HG03175 (cell line): ENCODE data around the gene HUWE1.

Experiments
- ATAC-seq: cut with Tn5 transposase; IDR thresholded peaks from one replicate; pipeline ENCODE4 v1.9.1; 2021; ENCODE audit warnings: mild to moderate bottlenecking, moderate library complexity; ENCODE audit not compliant: unreplicated experiment

Gene HUWE1

DNA sequence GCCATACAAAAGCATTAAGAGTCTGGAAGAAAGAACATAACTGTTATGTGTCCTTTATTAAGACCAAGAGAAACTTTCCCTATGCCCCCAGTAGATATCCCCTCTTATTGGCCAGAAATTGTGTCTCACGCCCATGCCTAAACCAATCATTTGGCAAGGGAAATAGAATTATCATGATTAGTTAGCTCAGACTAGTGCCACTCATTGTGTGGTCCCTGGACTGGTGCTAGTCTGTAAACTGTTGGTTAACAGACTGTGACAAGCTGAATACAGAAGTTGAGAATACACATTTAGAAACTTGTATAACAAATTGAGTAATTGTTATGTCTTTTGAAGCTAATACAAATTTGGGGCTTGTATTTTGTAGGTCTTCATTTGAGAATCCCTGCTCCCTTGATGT, 8.1 kb upstream of the HUWE1 start:
- ATAC-seq = no peak

DNA sequence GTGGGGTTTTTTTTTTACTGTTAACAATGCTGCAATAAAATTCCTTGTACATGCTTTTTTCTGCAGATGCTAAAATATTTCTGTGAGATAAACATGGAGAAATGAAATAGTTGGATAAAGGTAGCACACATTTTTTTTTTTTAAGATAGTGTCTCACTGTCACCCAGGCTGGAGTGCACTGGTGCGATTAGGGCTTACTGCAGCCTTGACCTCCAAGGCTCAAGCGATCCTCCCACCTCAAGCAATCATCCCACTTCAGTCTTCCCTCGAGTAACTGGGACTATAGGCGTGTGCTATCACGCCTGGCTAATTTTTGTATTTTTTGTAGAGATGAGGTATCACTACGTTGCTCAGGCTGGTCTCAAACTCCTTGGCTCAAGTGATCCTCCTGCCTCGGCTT, 1.8 kb upstream of the HUWE1 start:
- no peak for ATAC-seq

- no peak for ATAC-seq
These were observed 808 bp downstream of the HUWE1 start for GRCh38 chrX:53685711-53686110.

DNA sequence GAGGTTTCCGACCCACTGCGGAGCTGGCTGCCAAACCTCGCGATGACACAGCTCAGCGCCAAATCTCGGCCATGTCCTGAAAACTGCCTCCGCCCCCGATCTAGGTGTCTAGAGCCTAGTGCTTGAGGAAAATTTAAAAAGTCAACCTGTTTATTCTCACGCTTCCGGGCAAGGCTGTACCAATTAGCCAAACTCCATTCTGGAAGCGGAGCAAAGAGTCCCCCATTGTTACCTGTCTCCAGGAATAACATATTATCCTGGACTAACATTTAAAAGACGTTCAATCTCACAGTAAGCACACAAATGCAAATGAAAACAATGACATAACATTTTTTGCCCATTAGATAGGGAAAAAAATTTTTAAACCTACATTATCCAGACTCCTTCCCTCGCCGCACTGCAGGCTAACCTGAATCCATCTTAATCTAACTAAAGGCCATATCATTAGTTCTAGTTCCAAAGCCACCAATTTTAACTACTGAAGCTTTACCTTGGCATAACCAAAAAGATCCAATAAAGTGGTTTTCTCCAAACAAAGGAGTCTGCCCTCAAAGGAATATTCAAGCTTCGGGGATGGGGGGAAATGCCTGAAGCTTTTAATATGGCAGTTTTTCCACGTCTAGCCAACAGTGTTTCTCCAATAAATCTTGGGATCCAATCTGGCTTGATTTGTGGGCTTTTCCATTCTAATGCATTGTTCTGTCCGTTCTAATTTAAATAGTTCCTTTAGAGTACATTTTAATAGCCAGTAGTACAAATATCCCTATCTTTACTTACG, 1.9 kb downstream of the HUWE1 start:
- no peak for ATAC-seq

DNA sequence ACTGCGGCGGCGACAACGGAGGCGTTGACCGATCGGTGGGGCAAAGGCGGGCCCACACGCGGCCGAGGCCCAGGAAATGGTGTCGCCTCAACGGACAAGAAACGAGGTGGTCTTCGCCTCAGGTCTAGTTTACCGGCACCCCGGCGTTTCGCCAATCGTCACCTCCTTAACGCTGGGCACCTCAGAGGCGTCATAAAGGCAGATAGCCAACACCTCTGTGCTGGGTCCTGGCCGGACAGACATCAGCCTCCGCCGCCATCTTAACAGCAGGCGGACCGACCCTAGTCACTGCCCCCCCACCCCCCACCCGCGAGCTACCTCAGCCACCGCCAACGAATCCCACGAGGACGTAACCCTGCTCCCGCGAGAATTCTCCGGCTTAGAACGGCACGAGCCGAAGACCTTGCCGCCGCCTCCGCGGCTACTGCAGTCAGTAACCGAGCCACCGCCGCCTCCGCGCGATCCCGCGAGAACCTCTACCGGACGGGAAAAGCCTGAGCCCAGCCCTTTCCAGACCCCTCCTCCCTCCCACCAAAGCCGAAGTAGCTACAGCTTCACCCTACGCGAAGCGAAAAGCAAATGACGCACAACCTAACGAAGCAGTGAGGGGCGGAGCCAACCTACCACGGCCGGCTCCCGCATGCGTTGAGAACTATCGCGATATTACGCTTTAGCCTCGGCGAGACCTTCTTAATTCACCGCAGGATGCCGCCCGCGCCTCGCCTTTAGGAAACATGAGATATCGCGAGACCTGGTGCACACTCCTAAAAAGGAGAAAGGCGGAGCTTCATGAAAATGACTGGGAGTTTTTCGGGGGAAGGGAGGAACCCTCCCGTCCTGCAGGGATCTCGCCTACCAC, 2.7 kb downstream of the HUWE1 start:
- ATAC-seq = peak; percentile 69

GRCh38 chrX:53682885-53683555, 3.5 kb downstream of the HUWE1 start:
- ATAC-seq = no peak

GRCh38 chrX:53681661-53682060, 4.9 kb downstream of the HUWE1 start:
- ATAC-seq = no peak

DNA sequence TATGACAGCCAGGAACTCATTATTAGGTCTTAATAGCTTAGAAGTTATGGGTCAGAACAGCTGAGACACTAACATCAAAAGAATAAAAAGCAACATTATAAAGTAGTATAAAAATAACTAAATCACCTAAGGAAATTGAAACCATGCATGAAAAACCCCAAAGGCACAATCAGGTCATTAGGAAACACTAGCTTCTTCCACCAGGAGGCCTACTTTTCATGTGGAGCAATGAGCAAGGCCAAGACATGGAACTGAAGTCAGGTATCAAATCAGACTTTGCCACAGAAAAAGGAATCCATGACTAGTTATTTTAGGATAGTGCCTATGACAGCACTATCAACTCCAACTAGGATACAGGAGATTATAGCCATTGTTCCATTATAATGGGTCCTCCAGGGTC, 7.9 kb downstream of the HUWE1 start:
- no peak for ATAC-seq

DNA sequence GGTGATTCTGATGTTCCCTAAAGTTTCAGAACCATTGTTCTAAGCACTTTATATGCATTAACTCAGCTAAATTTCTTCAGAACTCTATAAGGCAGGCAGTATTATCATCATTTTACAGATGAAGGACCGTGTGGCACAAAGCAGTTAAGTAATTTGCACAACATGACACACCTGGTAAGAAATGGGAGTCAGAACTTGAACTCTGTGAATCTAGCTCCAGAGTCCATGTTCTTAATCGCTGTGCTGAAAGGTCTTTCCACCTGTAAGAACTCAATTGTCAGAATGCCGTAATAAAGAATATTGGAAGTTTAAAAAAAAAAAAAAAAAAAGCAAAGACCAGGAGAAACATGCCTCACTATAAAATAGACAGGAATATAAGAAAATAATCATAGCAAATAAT, 9.2 kb downstream of the HUWE1 start:
- ATAC-seq = no peak

DNA sequence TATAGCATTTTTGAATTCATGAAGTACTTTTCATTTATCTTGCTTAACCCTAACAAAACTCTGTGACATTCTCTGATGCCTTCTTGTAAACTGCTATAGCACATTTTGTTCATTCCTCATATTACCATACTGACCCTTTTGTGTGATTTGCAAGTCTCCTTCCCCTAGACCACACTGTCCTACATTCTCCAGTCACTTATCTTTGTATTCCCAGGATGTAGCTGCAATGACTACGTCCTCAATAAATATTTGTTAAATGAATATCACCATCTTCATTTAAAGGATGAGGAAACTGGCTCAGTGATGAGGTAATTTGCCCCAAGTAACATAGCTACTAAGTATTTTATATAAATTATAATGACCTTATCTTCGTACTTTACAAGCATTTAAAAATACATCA, 11.9 kb downstream of the HUWE1 start:
- no peak for ATAC-seq

DNA sequence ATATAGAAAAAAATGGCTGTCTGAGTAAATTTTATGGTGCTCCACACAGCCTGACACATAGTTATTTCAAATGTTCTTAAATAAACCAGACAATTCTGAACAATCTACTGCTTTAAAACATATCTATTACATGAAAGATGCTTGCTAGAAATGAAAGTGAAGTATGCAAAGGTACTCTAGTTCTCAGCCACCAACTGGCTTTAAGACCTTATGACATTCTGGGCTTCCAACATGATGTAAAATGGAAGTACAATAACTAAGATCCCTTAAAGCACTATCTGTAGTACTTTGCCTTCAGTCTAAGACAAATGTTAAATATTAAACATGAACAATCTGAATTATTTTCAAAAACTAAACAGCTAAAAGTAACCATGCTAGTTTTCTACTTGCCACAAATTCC, 17.3 kb downstream of the HUWE1 start:
- no peak for ATAC-seq

- ATAC-seq = no peak
These were observed 20.3 kb downstream of the HUWE1 start for GRCh38 chrX:53666171-53666570.

DNA sequence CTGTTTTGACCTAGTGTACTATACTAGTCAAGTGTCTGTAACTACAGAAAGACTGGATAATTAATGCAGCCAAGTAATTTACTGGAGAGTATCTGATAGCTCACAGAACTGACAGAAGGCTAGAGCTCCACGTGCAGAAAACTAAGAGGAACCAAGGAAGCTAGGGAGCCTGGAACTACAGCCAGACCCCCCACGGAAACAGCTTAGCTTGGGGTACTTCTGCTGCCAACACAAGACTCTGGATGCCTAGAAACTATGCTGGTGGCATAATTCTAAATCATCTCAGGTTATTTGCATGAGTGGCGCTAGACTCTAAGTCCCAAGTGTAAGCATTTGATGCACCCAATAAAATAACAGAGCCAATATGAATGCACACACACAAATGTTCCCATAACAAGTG, 26.5 kb downstream of the HUWE1 start:
- no peak for ATAC-seq

DNA sequence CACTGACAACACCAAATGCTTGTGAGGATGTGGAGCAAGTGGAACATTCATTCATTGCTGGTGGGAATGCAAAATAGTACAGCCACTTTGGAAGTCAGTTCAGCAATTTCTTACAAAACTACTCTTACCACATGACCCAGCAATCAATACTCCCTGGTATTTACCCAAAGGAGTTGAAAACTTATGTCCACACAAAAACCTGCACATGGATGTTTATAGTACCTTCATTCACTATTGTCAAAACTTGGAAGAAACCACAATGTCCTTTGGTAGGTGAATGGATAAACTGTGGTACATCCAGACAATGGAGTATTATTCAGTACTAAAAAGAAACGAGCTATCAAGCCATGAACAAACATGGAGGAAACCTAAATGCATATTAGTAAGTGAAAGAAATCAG, 27.5 kb downstream of the HUWE1 start:
- no peak for ATAC-seq

DNA sequence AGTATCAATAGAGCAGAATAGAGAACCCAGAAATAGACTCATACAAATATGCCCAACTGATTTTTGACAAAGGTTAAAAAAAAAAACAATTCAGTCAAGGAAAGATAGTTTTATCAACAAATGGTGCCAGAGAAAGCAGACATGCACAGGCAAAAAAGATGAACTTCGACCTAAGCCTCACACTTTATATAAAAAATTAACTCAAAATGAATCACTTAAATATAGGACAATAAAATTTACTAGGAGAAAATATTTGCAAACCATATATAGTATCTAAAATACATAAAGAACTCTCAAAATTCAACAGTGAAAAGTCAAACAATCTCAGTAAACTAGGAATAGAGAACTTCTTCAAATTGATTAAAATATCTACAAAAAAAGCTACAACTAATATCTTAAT, 29.7 kb downstream of the HUWE1 start:
- ATAC-seq = no peak

- ATAC-seq = no peak
These were observed 32.1 kb downstream of the HUWE1 start for GRCh38 chrX:53654376-53654775.

DNA sequence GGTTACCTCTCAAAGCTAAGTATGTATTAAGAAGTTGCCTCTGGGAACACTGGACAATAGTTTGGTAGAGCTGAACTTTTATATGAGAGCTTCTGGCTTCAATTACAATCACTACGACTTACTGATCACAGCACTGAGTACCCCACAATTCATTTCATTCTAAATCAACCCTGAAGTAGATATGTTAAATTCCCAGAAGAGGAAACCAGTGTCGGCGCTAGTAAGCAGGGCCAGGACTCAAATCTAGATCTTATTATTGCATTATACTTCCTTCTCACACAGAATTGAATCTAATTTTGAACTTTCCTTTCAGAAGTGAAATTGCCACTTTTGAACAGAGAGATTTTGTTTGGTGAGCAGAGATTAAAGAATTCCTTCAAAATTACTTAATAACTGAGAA, 41.8 kb downstream of the HUWE1 start:
- ATAC-seq = no peak

DNA sequence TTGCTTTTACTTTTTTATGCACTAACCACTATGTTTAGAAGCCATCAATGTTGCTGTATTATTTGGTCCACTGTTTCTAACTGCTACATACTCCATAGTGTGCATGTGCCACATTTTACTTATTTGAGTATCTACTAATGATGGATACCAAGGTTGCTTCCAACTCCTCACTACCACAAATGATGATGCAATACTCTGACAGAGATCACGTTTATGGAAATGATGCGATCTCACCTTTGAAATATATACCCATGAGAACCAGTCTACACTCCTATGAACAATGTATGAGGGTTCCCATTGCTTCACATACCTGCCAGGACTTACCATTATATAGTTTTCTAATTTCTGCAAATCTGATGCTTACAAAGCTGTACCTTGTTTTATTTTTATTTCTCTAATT, 44.2 kb downstream of the HUWE1 start:
- no peak for ATAC-seq

DNA sequence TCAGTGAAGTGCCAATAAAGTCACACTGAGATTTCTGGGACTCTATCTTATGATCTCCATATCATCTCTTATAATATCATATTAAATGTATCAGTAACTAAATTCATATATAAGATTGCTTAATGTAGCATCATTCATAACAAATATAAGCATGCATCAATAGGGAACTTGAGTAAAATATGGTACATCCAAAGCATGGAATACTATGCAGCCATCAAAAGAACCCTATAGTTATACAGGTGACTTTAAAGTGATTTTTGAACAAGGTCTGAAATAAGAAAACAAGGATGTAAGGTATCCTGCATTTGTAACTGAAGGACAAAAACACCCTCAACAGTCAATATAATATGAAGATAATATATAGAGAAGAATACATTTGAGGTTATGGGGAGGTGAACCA, 47.3 kb downstream of the HUWE1 start:
- no peak for ATAC-seq

GRCh38 chrX:53637479-53637878, 49.0 kb downstream of the HUWE1 start:
- no peak for ATAC-seq

- no peak for ATAC-seq
These were observed 55.4 kb downstream of the HUWE1 start for GRCh38 chrX:53631156-53631555.

DNA sequence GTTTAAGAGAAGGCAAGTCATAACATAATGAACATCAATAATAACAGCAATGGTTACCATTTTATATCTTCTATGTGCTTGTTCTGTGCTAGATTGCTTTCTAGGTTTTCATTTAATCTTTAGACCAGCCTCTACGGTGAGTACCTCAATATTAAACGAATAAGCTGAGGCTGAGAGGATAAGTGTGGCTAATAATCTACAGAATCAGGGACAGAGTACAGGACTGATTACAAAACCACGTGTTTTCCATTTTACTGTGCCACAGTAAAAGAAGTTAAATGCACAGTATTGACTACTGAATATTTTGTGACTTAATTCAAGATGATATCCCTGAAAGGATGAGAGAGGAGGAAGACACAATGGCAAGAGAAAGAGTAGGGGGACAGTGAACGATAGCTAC, 56.3 kb downstream of the HUWE1 start:
- no peak for ATAC-seq
